CMK (cell line): ENCODE data around the gene PRMT1.

Experiments used
- DNase-seq: peaks from one replicate; pipeline ENCODE4 v3.0.0-alpha.2; 2010; ENCODE audit warnings: low read depth

Gene PRMT1

GRCh38 chr19:49667473-49667872 lies 9.6 kb upstream of the PRMT1 start:
- DNase-seq, result no peak

GRCh38 chr19:49669516-49669915 lies 7.6 kb upstream of the PRMT1 start:
- DNase-seq, result no peak

GRCh38 chr19:49672131-49672919 lies 4.7 kb upstream of the PRMT1 start:
- no peak for DNase-seq

- peak; percentile 92 for DNase-seq
These were observed 811 bp upstream of the PRMT1 start for GRCh38 chr19:49676136-49676783.

- peak; percentile 100 for DNase-seq
These were observed 264 bp upstream of the PRMT1 start for GRCh38 chr19:49676784-49677230.

GRCh38 chr19:49677901-49678674 lies 1.0 kb downstream of the PRMT1 start:
- DNase-seq, result peak; percentile 79

GRCh38 chr19:49678985-49679770 lies 2.1 kb downstream of the PRMT1 start:
- DNase-seq, result no peak

- no peak for DNase-seq
These were observed 2.8 kb downstream of the PRMT1 start for GRCh38 chr19:49679771-49680413.

GRCh38 chr19:49680421-49681351 lies 3.6 kb downstream of the PRMT1 start:
- DNase-seq, result no peak

- DNase-seq, result no peak
These were observed 4.8 kb downstream of the PRMT1 start for GRCh38 chr19:49681830-49682229.

GRCh38 chr19:49682274-49682673 lies 5.2 kb downstream of the PRMT1 start:
- DNase-seq, result no peak

- DNase-seq, result no peak
These were observed 6.8 kb downstream of the PRMT1 start for GRCh38 chr19:49683814-49684250.

- DNase-seq, result no peak
These were observed 7.3 kb downstream of the PRMT1 start for GRCh38 chr19:49684251-49684982.

- DNase-seq, result no peak
These were observed 8.0 kb downstream of the PRMT1 start for GRCh38 chr19:49684983-49685553.

- DNase-seq, result no peak
These were observed 8.8 kb downstream of the PRMT1 start for GRCh38 chr19:49685845-49686332.

GRCh38 chr19:49686503-49687088 lies 9.5 kb downstream of the PRMT1 start:
- DNase-seq, result no peak

GRCh38 chr19:49687150-49687549 lies 10.1 kb downstream of the PRMT1 start:
- no peak for DNase-seq

- DNase-seq, result no peak
These were observed 10.7 kb downstream of the PRMT1 start for GRCh38 chr19:49687566-49688316.
